Endothelial cell of umbilical vein (primary cell): ENCODE data around the gene RAB4A. TPM values are rescaled to one million over a fixed set of nuclear protein-coding genes. Genes with fewer than 3 reads are reported as not detected.

Source experiments
- BruUV-seq: library from RNA; stranded (reverse); fragments of 400-500 nt; replicated peaks from 2 replicates; lab custom pipeline; 2021; lab: Mats Ljungman, UMichigan
- CTCF ChIA-PET: fragments of 300-600, 350-600 bp; sonication (Branson Sonifier 250); formaldehyde crosslinking; loops from one replicate; lab custom pipeline; 2021; ENCODE audit warnings: antibody characterized with exemption, inconsistent platforms; lab: Charles Lee
- POLR2A ChIA-PET: fragments of 300-600, 350-600 bp; sonication (Branson Sonifier 250); formaldehyde crosslinking; loops from one replicate; lab custom pipeline; 2021; ENCODE audit warnings: antibody characterized with exemption, inconsistent platforms; lab: Charles Lee
- DNase-seq: peaks from one replicate; pipeline ENCODE4 v3.0.0-alpha.2; 2011; ENCODE audit warnings: low read depth, low spot score
- FAIRE-seq: peaks from 2 replicates; lab custom pipeline; 2011; peaks lifted over from hg19 to GRCh38; lab: Jason Lieb, UNC
- H2AFZ ChIP-seq: 2 replicates; pipeline ENCODE4 v1.6.0; 2012; ENCODE audit warnings: low read depth, low read length, control low read depth, inconsistent platforms
- H3K27ac ChIP-seq: 2 replicates; pipeline ENCODE4 v1.5.1; 2011; ENCODE audit warnings: low read depth, mild to moderate bottlenecking, control low read depth, low read length, moderate library complexity; ENCODE audit not compliant: insufficient read depth
- H3K27me3 ChIP-seq, 2 experiments: 2 replicates each; pipeline versions ENCODE4 v1.6.0 to v1.6.1; 2011; ENCODE audit warnings: low read length in 2 of 2, mixed read lengths in 1 of 2; ENCODE audit not compliant: control insufficient read depth in 2 of 2, insufficient read depth in 2 of 2
- H3K36me3 ChIP-seq, 2 experiments: 2 replicates in 1 of 2; 3 replicates in 1 of 2; pipeline ENCODE4 v1.5.1; 2011; ENCODE audit warnings: low read length in 2 of 2, mild to moderate bottlenecking in 1 of 2, moderate library complexity in 1 of 2; ENCODE audit not compliant: control insufficient read depth in 2 of 2, insufficient read depth in 2 of 2; ENCODE audit errors: extremely low read depth in 1 of 2
- H3K4me1 ChIP-seq: 3 replicates; pipeline ENCODE4 v1.5.1; 2011; ENCODE audit warnings: mild to moderate bottlenecking, low read length; ENCODE audit not compliant: control insufficient read depth, insufficient read depth; ENCODE audit errors: extremely low read depth
- H3K4me2 ChIP-seq: 2 replicates; pipeline ENCODE4 v1.6.1; 2011; ENCODE audit warnings: low read length, control low read depth, mixed read lengths; ENCODE audit not compliant: insufficient read depth
- H3K4me3 ChIP-seq, 3 experiments: fragments of 200-600 bp in 1 of 3; sonication (generic), shearing (Covaris generic) in 1 of 3; replicated peaks in 1 of 3; 2 replicates each; pipeline ENCODE4 v1.5.1; 2011 to 2016; ENCODE audit warnings: control low read depth in 3 of 3, low read length in 3 of 3, mild to moderate bottlenecking in 2 of 3, inconsistent platforms in 1 of 3, low read depth in 1 of 3, moderate library complexity in 1 of 3; ENCODE audit not compliant: insufficient read depth in 1 of 3
- H3K79me2 ChIP-seq: 2 replicates; pipeline ENCODE4 v1.6.0; 2012; ENCODE audit warnings: low read length, inconsistent platforms; ENCODE audit not compliant: control insufficient read depth, insufficient read depth
- H3K9ac ChIP-seq: replicated peaks from 2 replicates; pipeline ENCODE3; 2011; ENCODE audit warnings: low read length, control low read depth; ENCODE audit not compliant: insufficient read depth; ENCODE audit errors: extremely low read depth
- H3K9me1 ChIP-seq: replicated peaks from 3 replicates; pipeline ENCODE4 v1.6.0; 2011; ENCODE audit warnings: mild to moderate bottlenecking, low read length; ENCODE audit not compliant: control insufficient read depth, insufficient read depth; ENCODE audit errors: extremely low read depth
- H3K9me3 ChIP-seq: replicated peaks from 2 replicates; pipeline ENCODE4 v1.5.1; 2012; ENCODE audit warnings: low read length, inconsistent platforms; ENCODE audit not compliant: control insufficient read depth, insufficient read depth
- H4K20me1 ChIP-seq: replicated peaks from 2 replicates; pipeline ENCODE3; 2011; ENCODE audit warnings: mild to moderate bottlenecking, low read length; ENCODE audit not compliant: control insufficient read depth, insufficient read depth; ENCODE audit errors: extremely low read depth
- CTCF ChIP-seq, 2 donors: IDR thresholded peaks; 1 replicate in 1 of 2; 2 replicates in 1 of 2; pipeline ENCODE4 v1.5.1; 2011; ENCODE audit warnings: low read length in 2 of 2, mild to moderate bottlenecking in 2 of 2, moderate library complexity in 2 of 2, control low read depth in 1 of 2, inconsistent platforms in 1 of 2, low read depth in 1 of 2; ENCODE audit not compliant: insufficient read depth in 1 of 2; ENCODE audit errors: extremely low read depth in 1 of 2
- EZH2 ChIP-seq: IDR thresholded peaks from 2 replicates; pipeline ENCODE4 v1.6.1; 2012; ENCODE audit warnings: borderline replicate concordance, low read depth, mild to moderate bottlenecking, moderate library complexity, low read length, inconsistent platforms; ENCODE audit not compliant: severe bottlenecking
- FOS ChIP-seq: IDR thresholded peaks from 2 replicates; pipeline ENCODE4 v1.6.1; 2011; ENCODE audit warnings: mild to moderate bottlenecking, low read length, moderate library complexity, borderline replicate concordance; ENCODE audit not compliant: insufficient read depth
- GATA2 ChIP-seq: IDR thresholded peaks from 2 replicates; pipeline ENCODE4 v1.7.0; 2011; ENCODE audit warnings: low read depth, mild to moderate bottlenecking, moderate library complexity, mixed read lengths, low read length; ENCODE audit not compliant: insufficient read length, insufficient read depth
- JUN ChIP-seq: IDR thresholded peaks from 2 replicates; pipeline ENCODE4 v1.6.1; 2011; ENCODE audit warnings: borderline replicate concordance, low read depth; ENCODE audit not compliant: insufficient read length, insufficient read depth
- MAX ChIP-seq: IDR thresholded peaks from 2 replicates; pipeline ENCODE4 v1.6.1; 2011; ENCODE audit not compliant: insufficient read depth, insufficient read length
- MYC ChIP-seq: IDR thresholded peaks from one replicate; pipeline ENCODE4 v1.6.1; 2011; ENCODE audit warnings: mild to moderate bottlenecking, low read depth, low read length
- POLR2A ChIP-seq: IDR thresholded peaks from 2 replicates; pipeline ENCODE4 v1.6.1; 2012; ENCODE audit warnings: low read depth, mild to moderate bottlenecking, control low read depth, low read length
- POLR2AphosphoS5 ChIP-seq: IDR thresholded peaks from 2 replicates; pipeline ENCODE4 v1.6.1; 2012; ENCODE audit warnings: low read depth, mild to moderate bottlenecking, control low read depth, low read length, moderate library complexity; ENCODE audit not compliant: insufficient read depth
- dilution Hi-C: fragments of 300-500 bp; cut with MboI; formaldehyde crosslinking; loops from one replicate; pipeline ENCODE4 v1.15.0; 2019; ENCODE audit warnings: low sequenced_read_pairs; ENCODE audit not compliant: extremely low pct_ligation_motif_present
- intact Hi-C: fragments of 100-400 bp; cut with micrococcal nuclease; formaldehyde crosslinking; loops from one replicate; pipeline ENCODE4 v1.10.0; 2022
- polyA plus RNA-seq, 4 experiments: library from polyadenylated mRNA; depleted of rRNA in 3 of 4; stranded (reverse) in 3 of 4; unstranded in 1 of 4; fragments of >200 nt; gene quantifications; 2 replicates each; pipeline versions ENCODE4 v1.2.1 to v1.2.3, GENCODE V29; 2011 to 2012; ENCODE audit warnings: missing spikeins in 1 of 4
- total RNA-seq: library from RNA; stranded (reverse); gene quantifications from 2 replicates; pipeline ENCODE4 v1.2.3, GENCODE V29; 2021

Gene RAB4A
- total and polyA plus RNA-seq, 2 donors (not counting 3 experiments of a cell fraction or from before 2014, with no cell fraction given), result 14.8 to 52.9 TPM

- CTCF ChIA-PET, result no interaction called here
- intact Hi-C loops, result no loop called here
These were observed 48.6 kb downstream of the RAB4A start for GRCh38 chr1:229319487-229319886.

More at GRCh38 chr1:229319487-229319886, 48.6 kb downstream of the RAB4A start:
- TF ChIP-seq CTCF (IDR thresholded peaks at IDR 0.05; ENCODE audit: extremely low read depth in 1 of 2, insufficient read depth in 1 of 2, low read depth in 1 of 2, low read length in 2 of 2) (no peak), MYC (no peak), POLR2AphosphoS5 (no peak), POLR2A (no peak), JUN (no peak), FOS (no peak), EZH2 (no peak), MAX (no peak), GATA2 (no peak)
- H3K27ac ChIP-seq, result no peak overlapping the region
- FAIRE-seq (no peak), DNase-seq (no peak)
- H3K9ac ChIP-seq, result no peak overlapping the region
- H3K9me3 ChIP-seq, result no peaks in the 10 kb centered on the region
- dilution Hi-C loops, result no loop called here
- POLR2A ChIA-PET, result no interaction called here
- H4K20me1 ChIP-seq, result no peaks in the 10 kb centered on the region
- BruUV-seq, result no TSS peak
- no peak overlapping the region for H3K4me3 ChIP-seq
- H3K36me3 ChIP-seq, result peaks cover 0 to 2% of the 10 kb centered on the region in 2 experiments
- no peaks in the 10 kb centered on the region for H3K27me3 ChIP-seq
- H3K79me2 ChIP-seq, result no peaks in the 10 kb centered on the region
- no peak overlapping the region for H2AFZ ChIP-seq
- no peaks in the 10 kb centered on the region for H3K4me1 ChIP-seq
- H3K9me1 ChIP-seq, result no peaks in the 10 kb centered on the region
- no peak overlapping the region for H3K4me2 ChIP-seq
